SHP77 treated with DMSO at 0.1 percent for 48 hours (cell line): Measurements from ENCODE around the gene CPNE7.

ENCODE experiments used
- DNase-seq: peaks from one replicate; lab custom pipeline; 2025; lab: John Stamatoyannopoulos, UW

CPNE7 gene

GRCh38 chr16:89549007-89549700 is 26.4 kb upstream of the CPNE7 start:
- no peak for DNase-seq

- no peak for DNase-seq
Measured at GRCh38 chr16:89550421-89551007, 25.0 kb upstream of the CPNE7 start.

- DNase-seq, result no peak
Measured at GRCh38 chr16:89552329-89552728, 23.2 kb upstream of the CPNE7 start.

DNA sequence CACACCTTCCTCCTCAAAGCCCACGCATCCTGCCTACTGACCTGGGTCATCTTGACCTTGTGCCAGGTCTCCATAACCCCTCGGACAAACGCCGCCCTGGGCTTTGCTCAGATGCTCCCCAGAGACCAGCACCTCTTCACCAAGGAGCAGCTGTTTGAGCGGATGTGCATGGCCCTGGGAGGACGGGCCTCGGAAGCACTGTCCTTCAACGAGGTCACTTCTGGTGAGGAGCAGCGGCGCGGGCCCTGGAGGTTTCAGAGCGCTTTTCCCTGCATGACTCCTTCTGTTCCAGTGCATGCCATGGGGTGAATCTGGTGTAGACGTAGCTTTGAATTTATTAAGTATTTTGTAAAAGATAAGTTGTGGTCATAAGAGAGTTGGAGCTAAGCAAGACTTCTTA is 22.6 kb upstream of the CPNE7 start:
- no peak for DNase-seq

DNA sequence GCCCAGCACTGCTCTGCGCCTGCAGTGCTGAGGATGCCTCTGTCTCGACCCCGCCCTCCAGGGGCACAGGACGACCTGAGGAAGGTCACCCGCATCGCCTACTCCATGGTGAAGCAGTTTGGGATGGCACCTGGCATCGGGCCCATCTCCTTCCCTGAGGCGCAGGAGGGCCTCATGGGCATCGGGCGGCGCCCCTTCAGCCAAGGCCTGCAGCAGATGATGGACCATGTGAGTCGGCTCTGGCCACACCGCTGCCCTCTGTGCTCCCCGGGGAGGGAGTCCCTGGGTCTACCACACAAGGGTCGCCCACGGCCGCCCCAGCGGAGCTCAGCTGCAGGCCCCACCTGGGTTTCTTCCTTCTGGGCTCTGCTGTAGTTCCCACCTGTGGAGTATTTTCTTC is 21.8 kb upstream of the CPNE7 start:
- no peak for DNase-seq

DNA sequence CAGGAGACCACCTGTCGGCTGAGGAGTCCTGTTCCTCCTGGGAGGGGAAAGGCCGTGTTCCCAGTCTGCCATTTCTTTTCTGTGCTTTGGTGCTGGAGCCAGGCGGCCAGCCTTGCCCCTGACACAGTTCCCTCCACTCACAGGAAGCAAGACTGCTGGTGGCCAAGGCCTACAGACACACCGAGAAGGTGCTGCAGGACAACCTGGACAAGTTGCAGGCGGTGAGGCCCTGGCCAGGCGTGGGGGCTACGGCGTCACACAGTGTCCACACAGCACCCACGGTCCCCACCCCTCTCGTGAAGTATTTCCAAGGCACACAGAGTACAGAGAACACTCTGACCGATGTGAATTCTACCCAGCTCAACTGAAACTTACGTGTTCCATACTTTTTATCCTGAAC is 21.2 kb upstream of the CPNE7 start:
- no peak for DNase-seq

GRCh38 chr16:89555265-89555664 is 20.3 kb upstream of the CPNE7 start:
- DNase-seq, result no peak

- no peak for DNase-seq
Measured at GRCh38 chr16:89555780-89556179, 19.8 kb upstream of the CPNE7 start.

- peak; percentile 61 for DNase-seq
Measured at GRCh38 chr16:89556750-89557689, 18.5 kb upstream of the CPNE7 start.

DNA sequence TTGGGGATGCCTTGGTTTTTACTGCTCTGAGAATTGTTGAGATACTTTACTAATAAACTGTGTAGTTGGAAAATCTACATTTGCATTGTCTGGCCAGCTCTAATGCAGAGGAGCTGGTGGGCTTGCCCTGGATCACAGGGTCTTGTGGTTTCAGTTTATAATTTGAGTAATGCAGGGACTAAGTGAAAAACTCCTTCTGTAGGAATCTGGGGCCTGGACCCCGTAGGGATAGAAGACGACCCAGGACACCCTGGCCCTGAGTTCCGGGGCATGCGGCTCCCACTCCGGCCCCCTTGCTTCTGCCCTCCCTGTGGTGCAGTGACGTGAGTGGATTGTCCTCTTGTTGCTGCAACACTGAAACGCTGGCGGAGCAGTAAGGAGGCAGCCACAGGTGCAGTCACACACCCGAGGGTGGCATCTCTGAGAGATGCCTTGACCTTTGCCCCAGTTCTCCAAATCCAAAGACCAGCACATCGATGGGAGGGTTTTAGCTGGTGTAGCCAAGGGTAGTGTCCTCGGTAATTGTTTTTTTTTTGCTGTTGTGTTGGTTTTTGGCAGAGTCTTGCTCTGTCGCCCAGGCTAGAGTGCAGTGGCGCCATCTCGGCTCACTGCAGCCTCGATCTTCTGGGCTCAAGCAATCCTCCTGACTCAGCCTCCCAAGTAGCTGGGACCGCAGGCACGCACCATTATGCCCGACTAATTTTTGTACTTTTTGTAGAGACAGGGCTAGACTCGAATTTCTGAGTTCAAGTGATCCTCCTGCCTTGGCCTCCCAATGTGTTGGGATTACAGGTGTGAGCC is 17.7 kb upstream of the CPNE7 start:
- no peak for DNase-seq

GRCh38 chr16:89560378-89561141 is 15.0 kb upstream of the CPNE7 start, which contains the start of gene RPL13:
TSS of gene RPL13 (plus strand) at chr16:89560682. CDS start at chr16:89560960, 278 bp downstream.
- peak; percentile 88 for DNase-seq

DNA sequence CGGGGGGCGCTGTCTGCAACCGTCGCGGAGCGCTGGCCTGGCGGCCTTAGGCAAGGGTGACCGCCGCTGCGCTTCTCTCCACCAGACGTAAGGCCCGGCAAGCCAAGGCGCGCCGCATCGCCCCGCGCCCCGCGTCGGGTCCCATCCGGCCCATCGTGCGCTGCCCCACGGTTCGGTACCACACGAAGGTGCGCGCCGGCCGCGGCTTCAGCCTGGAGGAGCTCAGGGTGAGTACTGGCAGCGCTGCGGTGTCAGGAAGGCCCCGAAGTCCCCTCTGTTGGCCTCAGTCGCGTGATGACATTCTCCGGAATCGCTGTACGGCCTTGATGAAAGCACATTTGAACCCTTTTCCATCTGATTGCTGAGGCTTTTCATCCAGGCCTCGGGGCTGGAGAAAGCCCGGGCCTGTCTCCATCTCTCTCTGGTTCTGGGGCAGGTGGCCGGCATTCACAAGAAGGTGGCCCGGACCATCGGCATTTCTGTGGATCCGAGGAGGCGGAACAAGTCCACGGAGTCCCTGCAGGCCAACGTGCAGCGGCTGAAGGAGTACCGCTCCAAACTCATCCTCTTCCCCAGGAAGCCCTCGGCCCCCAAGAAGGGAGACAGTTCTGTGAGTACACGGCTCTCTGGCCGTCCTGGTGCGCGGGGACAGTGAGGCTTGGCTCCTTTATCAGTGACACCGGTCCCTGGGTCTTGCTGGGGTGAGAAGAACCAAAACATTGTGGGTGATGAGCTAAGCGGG is 14.2 kb upstream of the CPNE7 start:
- no peak for DNase-seq

DNA sequence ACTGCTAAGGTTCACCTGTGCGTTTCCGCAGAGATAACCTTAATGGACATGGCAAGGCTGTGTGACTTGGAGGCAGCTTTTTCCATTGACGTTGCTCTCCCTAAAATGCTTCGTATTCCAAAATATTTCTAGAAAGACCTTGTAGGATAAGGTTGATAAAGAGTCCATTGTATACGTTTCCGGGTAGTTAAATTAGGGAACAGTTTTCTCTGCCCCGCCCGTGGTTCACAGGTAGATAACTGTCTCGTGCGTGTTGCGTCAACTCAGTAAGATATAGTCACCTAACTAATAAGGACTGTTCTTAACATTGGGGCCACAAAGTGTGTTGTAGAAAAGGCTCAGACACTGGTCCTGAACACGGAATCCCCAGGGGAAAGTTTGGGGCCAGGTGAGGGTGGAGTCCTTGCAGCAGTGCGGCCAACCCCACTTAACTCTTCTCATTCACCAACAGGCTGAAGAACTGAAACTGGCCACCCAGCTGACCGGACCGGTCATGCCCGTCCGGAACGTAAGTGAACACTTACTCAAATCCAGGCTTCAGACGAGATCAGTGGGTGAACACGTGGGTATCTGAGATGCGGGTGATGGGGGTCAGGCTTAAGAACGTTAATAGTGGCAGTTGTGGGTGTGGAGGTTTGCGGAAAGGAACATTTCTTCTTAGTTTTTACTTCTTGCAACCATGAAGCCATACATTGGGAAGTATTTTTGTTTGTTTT is 13.5 kb upstream of the CPNE7 start:
- DNase-seq, result no peak

DNA sequence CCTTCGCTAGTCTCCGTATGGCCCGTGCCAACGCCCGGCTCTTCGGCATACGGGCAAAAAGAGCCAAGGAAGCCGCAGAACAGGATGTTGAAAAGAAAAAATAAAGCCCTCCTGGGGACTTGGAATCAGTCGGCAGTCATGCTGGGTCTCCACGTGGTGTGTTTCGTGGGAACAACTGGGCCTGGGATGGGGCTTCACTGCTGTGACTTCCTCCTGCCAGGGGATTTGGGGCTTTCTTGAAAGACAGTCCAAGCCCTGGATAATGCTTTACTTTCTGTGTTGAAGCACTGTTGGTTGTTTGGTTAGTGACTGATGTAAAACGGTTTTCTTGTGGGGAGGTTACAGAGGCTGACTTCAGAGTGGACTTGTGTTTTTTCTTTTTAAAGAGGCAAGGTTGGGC is 12.6 kb upstream of the CPNE7 start:
- no peak for DNase-seq

- no peak for DNase-seq
Measured at GRCh38 chr16:89563639-89564392, 11.7 kb upstream of the CPNE7 start.

DNA sequence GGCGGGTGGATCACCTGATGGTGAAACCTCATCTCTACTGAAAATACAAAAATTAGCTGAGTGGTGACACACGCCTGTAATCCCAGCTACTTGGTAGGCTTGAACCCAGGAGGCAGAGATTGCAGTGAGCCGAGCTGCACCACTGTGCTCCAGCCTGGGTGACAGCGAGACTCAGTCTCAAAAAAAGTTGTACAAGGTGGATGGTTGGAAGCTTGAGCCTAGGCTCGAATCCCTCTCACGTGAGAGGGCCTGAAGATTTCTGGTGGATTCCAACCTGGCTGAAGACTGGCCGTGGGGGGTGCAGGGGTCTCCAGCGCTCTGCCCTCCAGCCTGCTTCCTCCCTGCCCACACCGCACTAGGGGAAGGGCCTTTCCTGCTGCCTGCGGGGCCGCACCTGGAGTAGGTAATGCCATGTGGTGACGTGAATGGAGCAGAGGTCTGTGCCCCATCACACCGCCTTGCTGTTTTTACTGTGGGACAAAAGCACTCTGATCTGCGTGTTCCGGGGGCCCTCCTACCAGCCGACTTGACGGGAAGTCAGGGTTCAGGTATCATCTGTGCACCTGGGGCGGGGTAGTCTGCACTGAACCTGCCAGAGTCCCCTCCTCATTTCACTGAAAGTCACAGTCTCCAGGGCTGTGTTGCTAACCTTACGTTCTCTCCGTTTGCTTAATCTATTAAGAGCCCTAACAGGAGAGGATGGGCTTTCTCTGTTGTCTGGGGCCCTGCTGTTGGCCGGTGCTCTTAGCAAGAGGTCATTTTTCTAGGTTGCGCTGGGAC is 10.9 kb upstream of the CPNE7 start:
- no peak for DNase-seq

DNA sequence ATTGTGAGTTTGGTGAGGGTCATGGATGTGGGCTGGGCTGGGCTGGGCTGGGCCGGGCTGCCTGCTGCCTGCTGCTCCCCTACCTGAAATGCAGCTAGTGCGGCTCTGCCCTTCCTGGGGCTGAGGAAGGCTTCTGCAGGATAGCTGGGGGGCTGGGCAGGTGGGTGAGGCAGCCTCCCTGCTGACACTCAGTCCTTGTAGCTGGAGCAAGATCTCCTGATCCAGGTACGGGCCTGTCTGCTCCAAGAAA is 10.4 kb upstream of the CPNE7 start:
- no peak for DNase-seq

DNA sequence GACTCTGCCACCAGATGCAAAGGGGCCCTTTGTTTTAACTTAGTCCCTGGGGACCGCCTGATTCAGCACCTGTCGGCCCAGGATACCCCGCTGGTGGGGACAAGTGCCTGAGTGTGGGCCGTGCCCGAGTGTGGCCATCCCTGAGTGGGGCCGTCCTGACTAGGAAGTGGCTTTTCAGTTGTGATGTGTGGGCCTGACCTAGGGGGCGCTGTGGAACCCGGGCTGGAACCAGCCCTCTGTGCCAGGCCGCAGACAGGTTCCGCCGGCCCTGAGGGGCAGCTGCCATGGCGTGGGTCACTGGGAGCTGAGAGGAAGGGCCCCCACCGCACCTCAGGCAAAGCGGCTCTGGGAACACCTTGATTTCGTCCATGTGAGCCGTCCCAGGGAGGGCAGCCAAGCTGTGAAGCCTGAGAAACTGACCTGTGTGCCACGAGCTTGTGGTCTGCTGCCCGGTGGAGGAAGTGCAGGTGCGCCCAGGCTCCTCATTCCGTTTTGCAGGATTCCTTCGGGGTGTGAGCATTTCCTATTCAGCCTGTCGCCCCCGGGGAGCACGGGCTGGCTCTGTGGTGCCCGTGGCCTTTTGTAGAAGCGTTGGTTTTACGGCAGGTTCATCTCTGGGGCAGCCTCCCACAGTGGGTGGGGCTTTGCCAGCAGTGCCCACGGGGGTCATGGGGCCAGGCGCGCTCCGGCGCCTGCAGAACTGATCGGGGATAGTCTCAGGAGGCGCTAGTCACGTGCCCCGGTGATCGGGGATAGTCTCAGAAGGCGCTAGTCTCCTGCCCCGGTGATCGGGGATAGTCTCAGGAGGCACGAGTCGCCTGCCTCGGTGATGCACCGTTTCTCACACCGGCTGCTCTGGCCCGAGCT is 9.8 kb upstream of the CPNE7 start:
- peak; percentile 30 for DNase-seq
